GM18511 (cell line): Measurements from ENCODE around the gene KHDC4.
A peak's percentile ranks its signal among the peaks of the same experiment; 100 is the strongest.
"Not testable (repeated sequence)": the region's sequence is repeated elsewhere in the genome, so short reads cannot be mapped to it uniquely, and the experiment has no call there.

Experiments
- ATAC-seq: cut with Tn5 transposase; IDR thresholded peaks from one replicate; pipeline ENCODE4 v1.9.1; 2021; ENCODE audit warnings: mild to moderate bottlenecking, moderate library complexity; ENCODE audit not compliant: unreplicated experiment

The KHDC4 gene

DNA sequence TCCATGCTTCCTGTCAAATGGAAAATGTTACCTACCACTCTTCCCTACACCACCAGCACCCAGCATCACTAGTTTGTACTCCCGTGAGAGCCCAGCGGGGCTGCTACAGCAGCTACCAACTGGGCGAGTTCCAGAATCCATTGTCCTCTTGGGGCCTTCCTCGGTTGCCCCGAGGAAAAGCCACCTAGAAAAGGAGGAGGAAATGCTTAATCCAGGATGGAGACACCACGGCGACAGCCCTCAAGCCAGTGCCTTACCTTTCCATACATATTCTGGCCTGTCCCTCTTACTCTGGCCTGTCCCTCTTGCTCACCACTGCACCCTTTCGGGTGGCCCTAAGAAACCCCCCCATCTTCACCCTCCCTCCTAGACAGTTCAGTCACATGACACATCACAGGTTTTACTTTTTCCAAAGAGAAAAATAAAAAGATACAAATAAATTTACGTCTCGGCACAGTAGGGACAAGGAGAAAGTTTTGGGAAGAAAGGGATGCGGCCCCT lies 23.5 kb downstream of the KHDC4 start:
- peak; percentile 44 for ATAC-seq

DNA sequence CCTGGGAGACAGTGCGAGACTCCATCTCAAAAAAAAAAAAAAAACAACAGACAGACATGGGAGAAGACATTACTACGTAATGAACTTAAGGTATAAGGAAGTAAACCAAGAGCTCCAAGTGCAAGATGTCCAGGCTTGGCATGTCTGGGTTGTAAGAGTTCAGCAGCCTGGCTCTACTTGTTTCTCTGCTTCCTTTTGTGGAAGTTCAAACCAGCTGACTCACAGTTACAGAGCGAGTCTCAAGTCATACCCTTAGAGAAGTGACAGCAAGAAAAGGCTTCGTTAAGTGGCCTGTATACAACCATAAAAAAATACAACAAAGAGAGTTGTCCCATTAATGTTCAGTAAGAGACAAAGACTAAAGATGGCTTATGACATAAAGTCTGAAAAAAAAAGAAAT lies 24.3 kb downstream of the KHDC4 start:
- no peak for ATAC-seq

DNA sequence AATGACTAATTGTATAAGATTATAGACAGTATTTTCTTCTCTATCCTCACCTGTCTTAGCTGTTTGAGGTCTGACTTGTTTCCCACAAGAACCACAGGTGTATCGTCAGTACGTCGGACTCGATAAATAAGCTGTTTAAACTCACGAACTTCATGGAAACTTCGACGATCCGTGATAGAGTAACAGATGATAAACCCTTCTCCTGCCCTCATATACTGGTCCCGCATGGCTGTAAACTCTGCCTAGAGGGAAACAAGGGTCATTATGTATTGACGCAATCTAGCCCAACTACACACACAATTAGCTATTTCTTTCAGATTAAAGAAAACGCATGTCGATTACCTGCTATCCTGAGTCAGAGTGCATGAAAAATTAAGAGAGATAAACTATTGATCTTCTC lies 30.0 kb downstream of the KHDC4 start:
- ATAC-seq = no peak

DNA sequence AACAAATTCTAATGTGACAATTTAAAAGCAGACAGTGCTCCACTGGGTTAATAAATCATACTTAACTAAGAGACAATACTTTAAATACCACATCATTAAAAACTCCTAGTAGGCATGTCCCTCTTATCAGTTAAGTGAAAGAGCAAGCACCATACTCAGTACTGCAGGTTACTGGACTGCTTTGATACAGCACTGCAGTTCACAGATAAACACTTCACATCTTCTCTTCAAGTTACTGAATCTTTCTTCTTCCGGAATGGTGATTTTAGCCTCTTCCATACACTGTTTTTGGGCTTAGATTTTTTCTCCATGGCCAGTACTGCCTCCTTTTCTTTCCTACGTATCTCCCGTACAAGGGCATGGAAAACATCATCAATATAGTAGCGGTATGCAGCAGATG lies 34.1 kb downstream of the KHDC4 start:
- ATAC-seq = no peak

DNA sequence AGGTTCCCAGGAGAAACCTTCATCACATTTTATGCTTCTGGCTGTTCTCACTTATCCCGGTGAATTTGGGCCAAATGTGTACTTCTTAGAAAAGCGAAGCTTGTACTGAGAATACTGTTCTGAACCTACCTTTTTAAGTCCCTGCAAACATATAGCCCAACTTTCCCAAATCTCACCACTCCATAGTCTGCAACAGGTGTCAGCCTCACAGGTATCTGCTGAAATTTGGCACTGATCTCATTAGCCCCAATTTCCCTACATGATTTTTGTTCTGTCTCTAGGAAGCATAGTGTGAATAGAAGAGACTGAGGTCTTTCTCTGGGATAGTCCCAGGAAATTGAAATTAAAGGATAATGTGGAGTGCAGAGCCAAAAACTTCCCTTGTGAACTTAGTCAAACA lies 34.5 kb downstream of the KHDC4 start:
- ATAC-seq = no peak

DNA sequence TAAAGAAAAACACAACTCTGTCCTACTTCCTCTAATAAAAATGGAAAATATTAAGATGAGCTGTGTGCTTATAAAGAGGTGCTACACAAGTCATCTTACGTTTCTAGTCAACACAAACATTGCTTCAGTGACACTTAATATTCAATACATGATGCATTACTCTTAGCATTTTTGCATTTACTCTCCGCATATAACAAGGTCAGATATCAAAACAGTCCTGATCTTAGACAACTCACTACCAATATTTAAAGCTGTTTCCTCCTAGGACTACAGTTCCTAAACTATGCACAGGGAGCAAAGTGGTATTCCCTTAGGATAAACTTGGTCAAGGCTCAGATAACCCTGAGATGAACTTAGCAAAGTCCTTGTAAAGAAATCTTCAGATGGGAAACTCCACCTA lies 35.3 kb downstream of the KHDC4 start:
- no peak for ATAC-seq

DNA sequence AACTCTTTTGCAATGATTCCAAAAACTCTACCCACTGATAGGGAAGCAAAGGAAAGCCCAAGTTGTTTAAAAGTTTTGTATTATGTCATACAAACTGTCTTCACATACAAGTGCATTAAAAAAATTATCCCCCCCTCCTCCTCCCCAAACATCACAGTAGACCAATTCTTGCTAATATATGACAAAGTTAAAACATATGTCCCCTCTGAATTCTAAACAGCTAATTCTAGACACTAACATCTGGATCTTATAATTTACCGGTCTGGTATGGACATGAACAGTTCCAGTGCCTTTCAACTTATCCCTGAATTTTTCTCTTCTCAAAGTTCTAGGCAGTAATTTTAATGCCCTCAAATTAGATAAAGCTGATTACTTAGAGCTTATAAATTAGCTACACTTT lies 36.5 kb downstream of the KHDC4 start:
- ATAC-seq = no peak

DNA sequence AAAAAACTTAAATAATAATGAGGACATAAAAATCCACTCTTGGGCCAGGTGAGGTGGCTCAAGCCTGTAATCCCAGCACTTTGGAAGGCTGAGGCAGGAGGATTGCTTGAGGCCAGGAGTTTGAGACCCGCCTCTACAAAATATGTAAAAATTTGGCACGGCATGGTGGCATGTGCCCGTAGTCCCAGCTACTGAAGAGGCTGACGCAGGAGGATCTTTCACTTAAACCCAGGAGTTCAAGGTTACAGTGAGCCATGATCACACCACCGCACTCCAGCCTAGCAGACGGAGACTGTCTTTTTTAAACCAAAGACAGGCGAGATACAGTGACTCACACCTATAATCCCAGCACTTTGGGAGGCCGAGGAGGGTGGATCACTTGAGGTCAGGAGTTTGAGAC lies 37.7 kb downstream of the KHDC4 start:
- not testable (repeated sequence) for ATAC-seq

DNA sequence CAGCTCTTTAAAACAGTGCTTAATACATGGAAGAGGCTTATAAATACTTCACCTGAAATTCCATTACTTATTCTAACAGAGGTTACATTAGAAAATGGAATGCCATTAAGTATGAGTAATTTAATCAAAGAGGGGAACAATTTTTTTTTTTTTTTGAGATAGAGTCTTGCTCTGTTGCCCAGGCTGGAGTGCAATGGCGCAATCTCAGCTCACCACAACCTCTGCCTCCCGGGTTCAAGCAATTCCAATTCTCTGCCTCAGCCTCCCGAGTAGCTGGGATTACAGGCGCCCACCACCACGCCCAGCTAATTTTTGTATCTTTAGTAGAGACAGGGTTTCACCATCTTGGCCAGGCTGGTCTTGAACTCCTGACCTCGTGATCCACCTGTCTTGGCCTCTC lies 38.6 kb downstream of the KHDC4 start:
- not testable (repeated sequence) for ATAC-seq

DNA sequence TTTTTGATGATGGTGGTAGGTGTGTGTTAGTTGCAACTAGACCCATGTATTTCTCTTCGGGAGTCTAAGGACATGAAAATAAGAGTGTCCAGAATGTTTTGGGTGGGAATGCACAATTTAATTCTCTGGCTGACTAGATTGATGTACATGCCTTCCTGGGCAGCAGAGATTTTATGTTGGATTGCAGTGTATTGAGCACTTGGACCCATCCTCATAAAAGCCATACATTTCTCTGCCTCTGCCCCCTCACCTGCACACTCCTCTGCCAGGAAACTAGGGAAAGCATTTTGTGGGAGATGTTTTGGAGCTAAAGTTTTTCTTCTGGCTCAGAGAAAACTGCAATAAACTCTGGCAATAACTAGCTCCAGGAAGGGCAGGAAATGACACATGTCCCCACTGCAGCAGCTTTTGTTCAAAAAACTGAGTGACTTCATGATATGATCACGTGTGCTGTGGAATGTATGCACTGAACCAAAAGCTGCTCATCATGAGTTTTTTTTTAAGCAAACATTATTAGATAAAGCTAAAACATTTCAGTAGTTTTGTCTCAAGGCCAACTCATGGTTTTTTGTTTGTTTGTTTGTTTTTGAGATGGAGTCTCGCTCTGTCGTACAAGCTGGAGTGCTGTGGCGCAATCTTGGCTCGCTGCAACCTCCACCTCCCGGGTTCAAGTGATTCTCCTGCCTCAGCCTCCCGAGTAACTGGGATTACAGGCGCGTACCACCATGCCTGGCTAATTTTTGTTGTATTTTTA lies 40.6 kb downstream of the KHDC4 start:
- ATAC-seq = no peak

DNA sequence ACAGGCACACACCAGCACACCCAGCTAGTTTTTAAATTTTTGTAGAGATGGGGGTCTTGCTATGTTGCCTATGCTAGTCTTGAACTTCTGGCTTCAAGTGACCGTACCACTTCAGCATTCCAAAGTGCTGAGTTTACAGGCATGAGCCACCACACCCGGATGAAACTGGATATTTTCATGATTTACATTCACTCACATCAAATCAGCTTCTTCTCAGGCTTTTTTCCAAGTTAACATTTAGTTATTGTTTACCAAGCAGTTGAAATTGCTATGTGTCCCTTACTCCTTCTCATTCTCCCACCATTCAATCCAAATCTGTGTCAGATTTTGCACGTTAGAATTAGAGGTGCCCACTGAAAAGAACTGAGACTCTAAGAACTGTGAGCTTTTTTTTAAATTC lies 41.4 kb downstream of the KHDC4 start:
- ATAC-seq = no peak

DNA sequence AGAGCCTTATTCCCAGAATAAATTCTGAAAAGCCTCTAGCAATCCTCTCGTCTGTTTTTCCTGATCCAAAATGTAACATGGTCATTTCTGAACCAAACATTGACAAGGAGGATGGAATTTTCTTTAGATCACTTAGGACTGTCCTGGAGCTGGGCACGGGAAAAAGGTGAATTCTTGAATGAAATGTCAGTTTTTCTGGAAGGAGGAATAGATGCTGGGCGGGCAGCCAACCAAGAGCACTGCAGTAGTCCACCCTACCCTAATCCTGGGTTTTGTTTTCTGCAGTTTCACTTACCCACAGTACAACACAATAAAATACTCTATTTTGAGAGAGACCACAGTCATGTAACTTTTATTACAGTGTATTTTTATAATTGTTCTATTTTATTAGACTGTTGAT lies 44.0 kb downstream of the KHDC4 start:
- ATAC-seq = no peak

DNA sequence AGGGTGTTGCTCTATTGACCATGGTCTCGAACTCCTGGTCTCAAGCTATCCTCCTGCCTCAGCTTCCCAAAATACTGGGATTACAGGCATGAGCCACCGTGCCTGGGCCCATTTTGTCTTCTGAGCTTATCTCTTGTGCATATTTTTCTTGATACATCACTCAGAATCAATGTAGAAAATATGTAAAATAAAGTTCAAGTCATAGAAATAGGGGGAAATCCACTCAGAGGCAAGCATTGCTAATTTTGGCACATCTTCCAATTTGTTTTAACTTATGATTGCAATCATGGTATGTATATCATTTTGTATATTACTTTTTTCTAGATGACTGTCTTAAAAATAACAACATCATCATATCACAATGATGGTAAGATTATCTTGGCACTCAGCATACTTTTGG lies 44.6 kb downstream of the KHDC4 start:
- ATAC-seq = no peak

DNA sequence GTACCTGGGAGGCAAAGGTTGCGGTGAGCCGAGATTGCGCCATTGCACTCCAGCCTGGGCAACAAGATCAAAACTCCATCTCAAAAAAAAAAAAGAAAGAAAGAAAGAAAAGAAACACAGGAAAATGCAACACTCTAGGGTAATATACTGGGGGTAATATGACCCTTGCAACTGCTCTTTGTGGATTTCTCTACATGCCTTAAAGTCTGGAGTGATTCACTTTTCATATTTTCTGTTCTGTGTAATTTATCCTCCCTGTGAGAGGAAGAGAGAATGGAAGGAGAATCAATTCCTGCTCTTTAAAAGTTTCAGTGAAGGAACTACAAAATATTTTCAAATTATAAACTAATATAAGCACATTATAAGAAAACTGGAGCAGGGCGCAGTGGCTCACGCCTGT lies 45.7 kb downstream of the KHDC4 start:
- no peak for ATAC-seq

DNA sequence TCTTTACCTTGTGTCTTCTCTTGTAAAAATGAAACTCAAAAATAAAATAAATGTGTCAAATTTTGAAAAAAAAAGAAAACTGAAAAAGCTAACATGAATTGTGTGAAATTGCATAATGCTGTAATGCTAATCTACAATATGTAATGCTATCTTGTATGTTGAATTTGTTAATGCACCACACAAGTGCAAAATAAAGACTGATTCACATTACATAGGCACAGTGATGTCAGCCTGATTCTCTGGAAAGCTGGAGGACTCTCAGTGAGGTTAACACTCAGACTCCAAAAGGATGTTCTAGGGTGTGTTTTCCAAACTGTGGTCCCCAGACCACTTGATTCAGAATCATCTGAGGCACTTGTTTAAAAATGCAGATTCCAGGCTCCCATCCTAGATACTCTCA lies 49.2 kb downstream of the KHDC4 start:
- no peak for ATAC-seq

DNA sequence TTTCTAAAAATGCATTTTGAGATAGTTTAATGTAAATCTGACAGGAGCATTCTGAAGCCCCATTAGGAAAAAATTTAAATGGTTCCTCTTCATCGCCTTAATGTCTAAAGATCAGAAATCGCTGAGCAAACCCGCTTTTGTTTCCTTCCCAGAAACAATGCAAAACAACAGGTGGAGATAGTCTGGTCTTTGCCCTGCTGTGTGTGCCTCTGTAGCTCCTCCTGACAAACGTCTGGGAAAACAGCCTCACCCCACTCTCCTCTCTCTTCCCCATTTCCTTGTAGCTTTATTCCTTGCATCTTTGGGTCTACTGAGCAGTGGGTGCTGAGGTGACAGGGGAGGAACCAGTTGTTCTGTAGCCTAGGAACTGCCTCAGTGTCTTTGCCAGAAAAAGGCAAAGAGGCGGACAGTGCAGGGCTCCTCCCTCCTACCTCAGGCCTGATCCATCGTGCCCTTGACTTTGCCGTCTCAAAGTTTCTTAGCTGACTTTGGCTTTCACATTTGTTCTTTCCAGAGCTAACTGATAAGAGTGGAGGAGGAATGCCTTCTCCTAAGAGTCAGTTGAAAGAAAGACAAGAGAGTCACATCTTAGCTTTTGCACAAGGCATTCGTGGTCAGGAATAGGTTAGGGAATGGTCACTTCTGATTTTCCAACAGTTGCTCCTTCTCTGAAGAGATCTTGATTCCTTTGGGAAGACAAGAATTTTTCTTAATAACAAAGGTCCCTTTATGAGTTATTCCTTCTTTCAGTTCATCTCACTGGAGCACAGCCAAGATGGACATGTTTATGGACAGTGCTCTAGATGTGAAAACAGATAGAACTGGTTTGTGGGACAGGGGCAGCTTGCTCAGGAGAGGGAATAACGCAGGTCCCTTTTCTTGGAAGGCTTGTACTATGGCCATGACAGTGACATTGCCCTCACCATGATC lies 49.9 kb downstream of the KHDC4 start:
- no peak for ATAC-seq

DNA sequence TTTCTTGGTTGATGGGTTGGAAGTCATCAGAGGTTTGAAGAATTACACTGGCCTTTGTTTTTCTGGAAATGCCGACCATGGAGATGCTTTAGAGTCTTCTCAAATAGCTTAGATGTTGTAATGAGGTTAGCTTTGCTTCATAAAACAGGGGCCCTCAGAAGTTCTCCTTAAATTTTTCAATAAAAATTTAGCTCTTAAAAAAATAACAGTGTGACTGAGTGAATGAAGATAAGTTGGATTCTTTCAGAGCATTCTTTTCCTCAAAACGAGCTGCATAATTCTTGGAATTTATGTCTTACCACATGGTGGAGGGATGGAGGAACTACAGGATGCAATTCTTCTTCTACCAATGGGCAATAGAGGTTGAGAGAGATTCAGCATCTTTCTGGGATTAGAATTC lies 51.4 kb downstream of the KHDC4 start:
- no peak for ATAC-seq

DNA sequence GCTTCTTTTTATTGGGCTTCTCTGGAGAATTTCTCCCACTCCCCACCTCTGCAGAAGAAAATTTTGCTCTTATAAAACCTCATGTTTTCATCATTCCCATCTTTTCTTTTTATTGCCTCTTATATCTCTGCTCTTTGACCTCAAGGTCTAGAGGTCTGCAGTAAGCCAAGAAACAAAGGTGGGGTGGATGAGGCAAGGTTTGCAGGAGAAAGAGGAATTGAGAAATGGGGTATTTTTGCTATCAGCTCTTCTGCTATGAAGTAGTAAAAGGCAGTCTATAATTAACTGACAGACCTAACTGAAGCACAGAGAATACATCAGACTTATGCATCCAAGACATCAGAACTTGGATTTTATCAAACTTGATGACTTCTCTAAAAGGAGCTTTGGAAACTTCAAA lies 52.0 kb downstream of the KHDC4 start:
- ATAC-seq = no peak

DNA sequence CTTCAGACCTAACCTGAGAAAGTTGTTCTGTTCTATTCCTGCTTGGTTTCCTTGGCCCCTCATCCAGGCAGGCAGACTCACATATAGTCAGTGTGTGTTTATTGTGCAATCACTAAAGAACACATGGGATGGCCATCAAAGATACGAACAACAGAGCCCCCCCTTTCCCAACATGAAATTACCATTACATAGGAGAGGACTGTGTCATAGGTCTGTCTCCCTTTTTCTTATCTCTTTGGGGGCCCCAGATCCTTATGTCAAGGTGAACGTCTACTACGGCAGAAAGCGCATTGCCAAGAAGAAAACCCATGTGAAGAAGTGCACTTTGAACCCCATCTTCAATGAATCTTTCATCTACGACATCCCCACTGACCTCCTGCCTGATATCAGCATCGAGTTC lies 53.3 kb downstream of the KHDC4 start:
- ATAC-seq = no peak

DNA sequence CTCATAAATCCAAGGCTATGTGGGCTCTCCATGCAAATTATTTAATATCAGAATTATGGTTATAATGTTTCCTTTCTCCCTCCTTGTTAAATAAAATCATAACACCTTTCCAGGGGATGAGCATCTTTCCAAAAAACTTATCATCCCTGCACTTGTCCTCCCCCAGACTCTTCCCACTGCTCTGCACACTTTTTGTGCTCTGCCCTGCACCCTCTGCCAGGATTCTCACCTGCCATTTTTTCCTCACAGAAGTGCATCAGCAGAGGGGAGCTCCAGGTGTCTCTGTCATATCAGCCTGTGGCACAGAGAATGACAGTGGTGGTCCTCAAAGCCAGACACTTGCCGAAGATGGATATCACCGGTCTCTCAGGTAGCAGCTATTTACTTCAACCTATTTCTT lies 54.0 kb downstream of the KHDC4 start:
- ATAC-seq = no peak

DNA sequence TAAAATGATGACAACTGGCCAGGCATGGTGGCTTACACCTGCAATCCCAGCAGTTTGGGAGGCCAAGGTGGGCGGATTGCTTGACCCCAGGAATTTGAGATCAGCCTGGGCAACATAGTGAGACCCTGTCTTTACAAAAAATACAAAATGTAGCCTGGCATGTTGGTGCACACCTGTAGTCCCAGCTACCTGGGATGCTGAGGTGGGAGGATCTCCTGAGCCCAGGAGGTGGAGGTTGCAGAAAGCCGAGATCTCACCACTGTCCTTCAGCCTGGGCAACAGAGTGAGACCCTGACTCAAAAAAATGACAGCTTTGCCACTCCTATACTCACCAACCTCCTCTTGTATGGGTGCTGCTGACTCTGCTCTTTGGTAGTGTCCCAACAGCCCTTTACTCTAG lies 56.3 kb downstream of the KHDC4 start:
- no peak for ATAC-seq

DNA sequence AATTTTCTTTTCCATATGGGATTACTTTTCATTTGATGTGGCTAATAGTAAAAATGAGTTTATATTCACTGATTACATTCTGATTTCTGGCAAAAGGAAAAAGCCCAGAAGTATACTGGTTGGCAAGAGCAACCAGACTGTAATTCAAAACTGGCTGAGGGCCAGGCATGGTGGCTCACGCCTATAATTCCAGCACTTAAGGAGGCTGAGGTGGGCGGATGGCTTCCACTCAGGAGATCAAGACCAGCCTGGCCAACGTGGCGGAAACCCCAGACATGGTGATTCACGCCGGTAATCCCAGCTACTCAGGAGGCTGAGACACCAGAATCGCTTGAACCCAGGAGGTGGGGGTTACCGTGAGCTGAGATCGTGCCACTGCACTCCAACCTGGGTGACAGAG lies 60.4 kb downstream of the KHDC4 start:
- ATAC-seq = no peak
